H9 (cell line): ENCODE results near the gene PARP16. TPM values are rescaled to one million over a fixed set of nuclear protein-coding genes. Genes with fewer than 3 reads are reported as not detected.

Source experiments
- DNase-seq: peaks from one replicate; pipeline ENCODE4 v3.0.0-alpha.2; 2017
- H2AFZ ChIP-seq: one replicate; pipeline ENCODE4 v1.6.1; 2013; ENCODE audit warnings: mild to moderate bottlenecking, low read length, control low read depth, moderate library complexity
- H2AK5ac ChIP-seq: 2 replicates; pipeline ENCODE4 v1.6.1; 2013; ENCODE audit warnings: low read length, control low read depth, mixed read lengths; ENCODE audit not compliant: insufficient read length
- H2BK120ac ChIP-seq: one replicate; pipeline ENCODE4 v1.6.1; 2013; ENCODE audit warnings: low read depth, mild to moderate bottlenecking, low read length, control low read depth, inconsistent platforms; ENCODE audit not compliant: poor library complexity, severe bottlenecking
- H2BK12ac ChIP-seq: 2 replicates; pipeline ENCODE4 v1.6.1; 2013; ENCODE audit warnings: low read length, control low read depth, mixed read lengths, low read depth; ENCODE audit not compliant: insufficient read length
- H2BK15ac ChIP-seq: 2 replicates; pipeline ENCODE4 v1.6.1; 2013; ENCODE audit warnings: low read depth, low read length, control low read depth
- H2BK20ac ChIP-seq: one replicate; pipeline ENCODE4 v1.6.1; 2013; ENCODE audit warnings: low read depth, mild to moderate bottlenecking, low read length, control low read depth, inconsistent platforms; ENCODE audit not compliant: poor library complexity, severe bottlenecking
- H2BK5ac ChIP-seq: 2 replicates; pipeline ENCODE4 v1.6.1; 2013; ENCODE audit warnings: low read length, control low read depth, mixed read lengths; ENCODE audit not compliant: insufficient read length
- H3K14ac ChIP-seq: 2 replicates; pipeline ENCODE4 v1.6.1; 2013; ENCODE audit warnings: low read length, control low read depth; ENCODE audit not compliant: insufficient read depth
- H3K18ac ChIP-seq: 2 replicates; pipeline ENCODE4 v1.6.1; 2013; ENCODE audit warnings: low read depth, mild to moderate bottlenecking, mixed read lengths, low read length, control low read depth; ENCODE audit not compliant: insufficient read length
- H3K23ac ChIP-seq: 2 replicates; pipeline ENCODE4 v1.6.1; 2013; ENCODE audit warnings: low read length, control low read depth, mixed read lengths, low read depth; ENCODE audit not compliant: insufficient read length
- H3K23me2 ChIP-seq: 2 replicates; pipeline ENCODE4 v1.6.1; 2013; ENCODE audit warnings: low read depth, mild to moderate bottlenecking, mixed read lengths, low read length, control low read depth; ENCODE audit not compliant: insufficient read length, poor library complexity, severe bottlenecking
- H3K27ac ChIP-seq: 2 replicates; pipeline ENCODE4 v1.5.1; 2013; ENCODE audit warnings: low read length, control low read depth, mixed read lengths, low read depth; ENCODE audit not compliant: insufficient read length
- H3K27me3 ChIP-seq: 2 replicates; pipeline ENCODE4 v1.6.1; 2013; ENCODE audit warnings: low read length, control low read depth, inconsistent platforms; ENCODE audit not compliant: insufficient read depth
- H3K4ac ChIP-seq: 2 replicates; pipeline ENCODE4 v1.6.1; 2013; ENCODE audit warnings: low read depth, mild to moderate bottlenecking, control low read depth, inconsistent platforms, low read length, moderate library complexity
- H3K4me1 ChIP-seq: 2 replicates; pipeline ENCODE4 v1.6.1; 2013; ENCODE audit warnings: low read length, control low read depth, inconsistent platforms; ENCODE audit not compliant: insufficient read depth
- H3K4me2 ChIP-seq: 2 replicates; pipeline ENCODE4 v1.6.1; 2013; ENCODE audit warnings: low read length, control low read depth, mixed read lengths; ENCODE audit not compliant: insufficient read length, insufficient read depth
- H3K56ac ChIP-seq: 2 replicates; pipeline ENCODE4 v1.6.1; 2013; ENCODE audit warnings: low read depth, mild to moderate bottlenecking, mixed read lengths, low read length, control low read depth; ENCODE audit not compliant: insufficient read length
- H3K79me1 ChIP-seq: 2 replicates; pipeline ENCODE4 v1.6.1; 2013; ENCODE audit warnings: low read depth, mild to moderate bottlenecking, moderate library complexity, low read length, control low read depth, inconsistent platforms; ENCODE audit not compliant: insufficient read depth, poor library complexity, severe bottlenecking
- H3K79me2 ChIP-seq: 2 replicates; pipeline ENCODE4 v1.6.1; 2013; ENCODE audit warnings: low read length, control low read depth, inconsistent platforms; ENCODE audit not compliant: insufficient read depth
- H3K9ac ChIP-seq: 2 replicates; pipeline ENCODE4 v1.6.1; 2013; ENCODE audit warnings: low read length, control low read depth, mixed read lengths; ENCODE audit not compliant: insufficient read length; ENCODE audit errors: extremely low read depth
- H3K9me3 ChIP-seq: one replicate; pipeline ENCODE4 v1.6.1; 2013; ENCODE audit warnings: low read depth, low read length, inconsistent platforms; ENCODE audit not compliant: control insufficient read depth
- H3T11ph ChIP-seq: one replicate; pipeline ENCODE4 v1.6.1; 2013; ENCODE audit warnings: mild to moderate bottlenecking, low read length, control low read depth, inconsistent platforms
- H4K20me1 ChIP-seq: one replicate; pipeline ENCODE4 v1.6.1; 2013; ENCODE audit not compliant: control insufficient read depth, insufficient read length, insufficient read depth
- H4K5ac ChIP-seq: 2 replicates; pipeline ENCODE4 v1.6.1; 2013; ENCODE audit warnings: low read depth, mild to moderate bottlenecking, mixed read lengths, low read length, control low read depth; ENCODE audit not compliant: insufficient read length
- H4K8ac ChIP-seq: replicated peaks from 2 replicates; pipeline ENCODE4 v1.6.1; 2013; ENCODE audit warnings: low read length, control low read depth, mixed read lengths, low read depth; ENCODE audit not compliant: insufficient read length
- H4K91ac ChIP-seq: 2 replicates; pipeline ENCODE4 v1.6.1; 2013; ENCODE audit warnings: low read depth, mild to moderate bottlenecking, moderate library complexity, mixed read lengths, low read length, control low read depth; ENCODE audit not compliant: insufficient read length
- H3K27ac Mint-ChIP-seq, 3 experiments: 2 replicates in 2 of 3; 3 replicates in 1 of 3; pipeline ENCODE4 v1.8.0; 2020 to 2021; ENCODE audit warnings: mixed read lengths in 3 of 3, mild to moderate bottlenecking in 1 of 3, moderate library complexity in 1 of 3
- H3K27me3 Mint-ChIP-seq: 2 replicates; pipeline ENCODE4 v1.8.0; 2021; ENCODE audit warnings: low read depth, mild to moderate bottlenecking, moderate library complexity, mixed read lengths
- H3K36me3 Mint-ChIP-seq, 3 experiments: 2 replicates in 2 of 3; 3 replicates in 1 of 3; pipeline ENCODE4 v1.8.0; 2020 to 2021; ENCODE audit warnings: low read depth in 3 of 3, mixed read lengths in 3 of 3; ENCODE audit not compliant: insufficient read depth in 1 of 3
- H3K4me1 Mint-ChIP-seq, 2 experiments: 2 replicates each; pipeline ENCODE4 v1.8.0; 2020; ENCODE audit warnings: mixed read lengths in 2 of 2
- H3K4me3 Mint-ChIP-seq, 2 experiments: 2 replicates in 1 of 2; 3 replicates in 1 of 2; pipeline ENCODE4 v1.8.0; 2020 to 2021; ENCODE audit warnings: mild to moderate bottlenecking in 2 of 2, mixed read lengths in 2 of 2, moderate library complexity in 1 of 2
- H3K9me3 Mint-ChIP-seq, 2 experiments: 2 replicates in 1 of 2; 3 replicates in 1 of 2; pipeline ENCODE4 v1.8.0; 2020; ENCODE audit warnings: mild to moderate bottlenecking in 2 of 2, mixed read lengths in 2 of 2, moderate library complexity in 1 of 2
- CTCF ChIP-seq: fragments of 200-600 bp; sonication (generic); conservative IDR thresholded peaks from 3 replicates; pipeline ENCODE4 v1.8.0; 2021; ENCODE audit warnings: antibody characterized with exemption, mild to moderate bottlenecking
- WGBS: extraction: QIAGEN DNeasy Blood & Tissue Kit; methylation state at CpG from one replicate; pipeline ENCODE4 v1.1.7; 2013; ENCODE audit warnings: missing lambda C conversion rate, low lambda C conversion rate, mixed read lengths; ENCODE audit not compliant: insufficient read length; ENCODE audit errors: extremely low coverage; 5-methylcytosine and 5-hydroxymethylcytosine counted together
- total RNA-seq: library from RNA; stranded (reverse); gene quantifications from 2 replicates; pipeline ENCODE4 v1.2.1, GENCODE V29; 2021

The PARP16 gene
- total RNA-seq, 1 experiment from 2014 or later = 3.9 TPM

- Histone ChIP-seq H3K9me3 (no peaks in the 10 kb centered on the region), H3K27me3 (no peaks in the 10 kb centered on the region), H2AK5ac (no peak overlapping the region), H3K9ac (no peak overlapping the region), H3K79me2 (no peaks in the 10 kb centered on the region), H2BK12ac (no peak overlapping the region), H4K91ac (no peak overlapping the region), H3K56ac (no peak overlapping the region), H3K4me1 (no peaks in the 10 kb centered on the region), H3K4me2 (no peak overlapping the region), H2AFZ (no peak overlapping the region), H3T11ph (no peak overlapping the region), H3K4ac (no peak overlapping the region), H3K27ac (no peak overlapping the region), H3K23ac (no peak overlapping the region), H2BK120ac (no peak overlapping the region), H2BK15ac (no peak overlapping the region), H4K20me1 (no peaks in the 10 kb centered on the region), H4K8ac (no peak overlapping the region), H3K18ac (no peak overlapping the region), H3K79me1 (no peaks in the 10 kb centered on the region), H2BK5ac (no peak overlapping the region), H3K14ac (no peak overlapping the region), H3K23me2 (no peaks in the 10 kb centered on the region), H4K5ac (no peak overlapping the region), H2BK20ac (no peak overlapping the region)
- Mint-ChIP-seq H3K9me3 (no peaks in the 10 kb centered on the region), H3K27me3 (no peaks in the 10 kb centered on the region), H3K36me3 (peaks cover 0 to 8% (median 4%) of the 10 kb centered on the region in 3 experiments; a peak in 4 of 7 replicates), H3K4me3 (no peak overlapping the region), H3K27ac (peak overlapping the region in 2 of 3 experiments; percentile 5 to 49; a peak in 2 of 7 replicates), H3K4me1 (peaks cover 16 to 18% of the 10 kb centered on the region in 2 experiments)
- no CpG with 5 or more reads among the region's 1 CpG for WGBS
- DNase-seq = no peak
- TF ChIP-seq CTCF = no peak
These were observed 31.9 kb downstream of the PARP16 start for GRCh38 chr15:65254758-65255157.
